Endothelial cell of umbilical vein (primary cell): ENCODE measurements around the gene IGSF11. TPM values are rescaled to one million over a fixed set of nuclear protein-coding genes. Genes with fewer than 3 reads are reported as not detected.

Experiments
- Bru-seq: library from RNA; stranded (reverse); fragments of 400-500 nt; gene quantifications from one replicate; lab custom pipeline; 2021; lab: Mats Ljungman, UMichigan
- BruChase-seq, 2 experiments: library from RNA; stranded (reverse); fragments of 400-500 nt; gene quantifications; one replicate each; lab custom pipeline; 2021; lab: Mats Ljungman, UMichigan
- BruUV-seq: library from RNA; stranded (reverse); fragments of 400-500 nt; replicated peaks from 2 replicates; lab custom pipeline; 2021; lab: Mats Ljungman, UMichigan
- CTCF ChIA-PET: fragments of 300-600, 350-600 bp; sonication (Branson Sonifier 250); formaldehyde crosslinking; loops from one replicate; lab custom pipeline; 2021; ENCODE audit warnings: antibody characterized with exemption, inconsistent platforms; lab: Charles Lee
- POLR2A ChIA-PET: fragments of 300-600, 350-600 bp; sonication (Branson Sonifier 250); formaldehyde crosslinking; loops from one replicate; lab custom pipeline; 2021; ENCODE audit warnings: antibody characterized with exemption, inconsistent platforms; lab: Charles Lee
- DNase-seq: peaks from one replicate; pipeline ENCODE4 v3.0.0-alpha.2; 2011; ENCODE audit warnings: low read depth, low spot score
- FAIRE-seq: peaks from 2 replicates; lab custom pipeline; 2011; peaks lifted over from hg19 to GRCh38; lab: Jason Lieb, UNC
- H2AFZ ChIP-seq: 2 replicates; pipeline ENCODE4 v1.6.0; 2012; ENCODE audit warnings: low read depth, low read length, control low read depth, inconsistent platforms
- H3K27ac ChIP-seq: 2 replicates; pipeline ENCODE4 v1.5.1; 2011; ENCODE audit warnings: low read depth, mild to moderate bottlenecking, control low read depth, low read length, moderate library complexity; ENCODE audit not compliant: insufficient read depth
- H3K27me3 ChIP-seq, 2 experiments: 2 replicates each; pipeline versions ENCODE4 v1.6.0 to v1.6.1; 2011; ENCODE audit warnings: low read length in 2 of 2, mixed read lengths in 1 of 2; ENCODE audit not compliant: control insufficient read depth in 2 of 2, insufficient read depth in 2 of 2
- H3K36me3 ChIP-seq, 2 experiments: 2 replicates in 1 of 2; 3 replicates in 1 of 2; pipeline ENCODE4 v1.5.1; 2011; ENCODE audit warnings: low read length in 2 of 2, mild to moderate bottlenecking in 1 of 2, moderate library complexity in 1 of 2; ENCODE audit not compliant: control insufficient read depth in 2 of 2, insufficient read depth in 2 of 2; ENCODE audit errors: extremely low read depth in 1 of 2
- H3K4me1 ChIP-seq: 3 replicates; pipeline ENCODE4 v1.5.1; 2011; ENCODE audit warnings: mild to moderate bottlenecking, low read length; ENCODE audit not compliant: control insufficient read depth, insufficient read depth; ENCODE audit errors: extremely low read depth
- H3K4me2 ChIP-seq: 2 replicates; pipeline ENCODE4 v1.6.1; 2011; ENCODE audit warnings: low read length, control low read depth, mixed read lengths; ENCODE audit not compliant: insufficient read depth
- H3K4me3 ChIP-seq, 3 experiments: fragments of 200-600 bp in 1 of 3; sonication (generic), shearing (Covaris generic) in 1 of 3; replicated peaks in 1 of 3; 2 replicates each; pipeline ENCODE4 v1.5.1; 2011 to 2016; ENCODE audit warnings: control low read depth in 3 of 3, low read length in 3 of 3, mild to moderate bottlenecking in 2 of 3, inconsistent platforms in 1 of 3, low read depth in 1 of 3, moderate library complexity in 1 of 3; ENCODE audit not compliant: insufficient read depth in 1 of 3
- H3K79me2 ChIP-seq: 2 replicates; pipeline ENCODE4 v1.6.0; 2012; ENCODE audit warnings: low read length, inconsistent platforms; ENCODE audit not compliant: control insufficient read depth, insufficient read depth
- H3K9ac ChIP-seq: replicated peaks from 2 replicates; pipeline ENCODE3; 2011; ENCODE audit warnings: low read length, control low read depth; ENCODE audit not compliant: insufficient read depth; ENCODE audit errors: extremely low read depth
- H3K9me1 ChIP-seq: replicated peaks from 3 replicates; pipeline ENCODE4 v1.6.0; 2011; ENCODE audit warnings: mild to moderate bottlenecking, low read length; ENCODE audit not compliant: control insufficient read depth, insufficient read depth; ENCODE audit errors: extremely low read depth
- H3K9me3 ChIP-seq: replicated peaks from 2 replicates; pipeline ENCODE4 v1.5.1; 2012; ENCODE audit warnings: low read length, inconsistent platforms; ENCODE audit not compliant: control insufficient read depth, insufficient read depth
- H4K20me1 ChIP-seq: replicated peaks from 2 replicates; pipeline ENCODE3; 2011; ENCODE audit warnings: mild to moderate bottlenecking, low read length; ENCODE audit not compliant: control insufficient read depth, insufficient read depth; ENCODE audit errors: extremely low read depth
- EZH2 ChIP-seq: IDR thresholded peaks from 2 replicates; pipeline ENCODE4 v1.6.1; 2012; ENCODE audit warnings: borderline replicate concordance, low read depth, mild to moderate bottlenecking, moderate library complexity, low read length, inconsistent platforms; ENCODE audit not compliant: severe bottlenecking
- FOS ChIP-seq: IDR thresholded peaks from 2 replicates; pipeline ENCODE4 v1.6.1; 2011; ENCODE audit warnings: mild to moderate bottlenecking, low read length, moderate library complexity, borderline replicate concordance; ENCODE audit not compliant: insufficient read depth
- GATA2 ChIP-seq: IDR thresholded peaks from 2 replicates; pipeline ENCODE4 v1.7.0; 2011; ENCODE audit warnings: low read depth, mild to moderate bottlenecking, moderate library complexity, mixed read lengths, low read length; ENCODE audit not compliant: insufficient read length, insufficient read depth
- JUN ChIP-seq: IDR thresholded peaks from 2 replicates; pipeline ENCODE4 v1.6.1; 2011; ENCODE audit warnings: borderline replicate concordance, low read depth; ENCODE audit not compliant: insufficient read length, insufficient read depth
- MYC ChIP-seq: IDR thresholded peaks from one replicate; pipeline ENCODE4 v1.6.1; 2011; ENCODE audit warnings: mild to moderate bottlenecking, low read depth, low read length
- POLR2AphosphoS5 ChIP-seq: IDR thresholded peaks from 2 replicates; pipeline ENCODE4 v1.6.1; 2012; ENCODE audit warnings: low read depth, mild to moderate bottlenecking, control low read depth, low read length, moderate library complexity; ENCODE audit not compliant: insufficient read depth
- dilution Hi-C: fragments of 300-500 bp; cut with MboI; formaldehyde crosslinking; loops from one replicate; pipeline ENCODE4 v1.15.0; 2019; ENCODE audit warnings: low sequenced_read_pairs; ENCODE audit not compliant: extremely low pct_ligation_motif_present
- intact Hi-C: fragments of 100-400 bp; cut with micrococcal nuclease; formaldehyde crosslinking; loops from one replicate; pipeline ENCODE4 v1.10.0; 2022
- long read RNA-seq: library from polyadenylated mRNA; stranded (forward); transcript quantifications from one replicate; pipeline ENCODE4 v2.0.0, GENCODE V29; 2021
- polyA minus RNA-seq, 3 experiments: library from RNA; depleted of rRNA, polyadenylated mRNA; stranded (reverse); fragments of >200 nt; gene quantifications; 1 replicate in 1 of 3; 2 replicates in 2 of 3; pipeline ENCODE4 v1.2.3, GENCODE V29; 2011
- polyA plus RNA-seq, 4 experiments: library from polyadenylated mRNA; depleted of rRNA in 3 of 4; stranded (reverse) in 3 of 4; unstranded in 1 of 4; fragments of >200 nt; gene quantifications; 2 replicates each; pipeline versions ENCODE4 v1.2.1 to v1.2.3, GENCODE V29; 2011 to 2012; ENCODE audit warnings: missing spikeins in 1 of 4
- total RNA-seq: library from RNA; stranded (reverse); gene quantifications from 2 replicates; pipeline ENCODE4 v1.2.3, GENCODE V29; 2021
- TF ChIP-seq, protein P1 (sequence below), 2 donors: IDR thresholded peaks; 1 replicate in 1 of 2; 2 replicates in 1 of 2; pipeline ENCODE4 v1.5.1; 2011; ENCODE audit warnings: low read length in 2 of 2, mild to moderate bottlenecking in 2 of 2, moderate library complexity in 2 of 2, control low read depth in 1 of 2, inconsistent platforms in 1 of 2, low read depth in 1 of 2; ENCODE audit not compliant: insufficient read depth in 1 of 2; ENCODE audit errors: extremely low read depth in 1 of 2
- TF ChIP-seq, protein P2 (sequence below): IDR thresholded peaks from 2 replicates; pipeline ENCODE4 v1.6.1; 2011; ENCODE audit not compliant: insufficient read depth, insufficient read length

The IGSF11 gene, protein sequence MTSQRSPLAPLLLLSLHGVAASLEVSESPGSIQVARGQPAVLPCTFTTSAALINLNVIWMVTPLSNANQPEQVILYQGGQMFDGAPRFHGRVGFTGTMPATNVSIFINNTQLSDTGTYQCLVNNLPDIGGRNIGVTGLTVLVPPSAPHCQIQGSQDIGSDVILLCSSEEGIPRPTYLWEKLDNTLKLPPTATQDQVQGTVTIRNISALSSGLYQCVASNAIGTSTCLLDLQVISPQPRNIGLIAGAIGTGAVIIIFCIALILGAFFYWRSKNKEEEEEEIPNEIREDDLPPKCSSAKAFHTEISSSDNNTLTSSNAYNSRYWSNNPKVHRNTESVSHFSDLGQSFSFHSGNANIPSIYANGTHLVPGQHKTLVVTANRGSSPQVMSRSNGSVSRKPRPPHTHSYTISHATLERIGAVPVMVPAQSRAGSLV
- total RNA-seq (not detected in 2 replicates), polyA plus RNA-seq (not detected in 2 replicates), polyA minus RNA-seq (not detected in 2 replicates), Bru-seq, nascent RNA (percentile 12 among the genes with signal in this experiment), BruChase-seq, experiment 1, labeled RNA remaining after a 6-hour chase (percentile 22 among the genes with signal in this experiment), BruChase-seq, experiment 2, labeled RNA remaining after a 2-hour chase (percentile 22 among the genes with signal in this experiment)
- not detected in 2 replicates for polyA plus RNA-seq (2011; cell fraction: cytosol; rRNA removed)
- polyA plus RNA-seq (2011; cell fraction: nucleus; rRNA removed): 0.04 TPM in 1 of 2 replicates, not detected in the other
- not detected in 2 replicates for polyA plus RNA-seq (2012)
- not detected for polyA minus RNA-seq (2011; cell fraction: cytosol; rRNA and poly(A)+ RNA removed)
- polyA minus RNA-seq (2011; cell fraction: nucleus; rRNA and poly(A)+ RNA removed): not detected in 2 replicates
- long read RNA-seq: 0 reads

DNA sequence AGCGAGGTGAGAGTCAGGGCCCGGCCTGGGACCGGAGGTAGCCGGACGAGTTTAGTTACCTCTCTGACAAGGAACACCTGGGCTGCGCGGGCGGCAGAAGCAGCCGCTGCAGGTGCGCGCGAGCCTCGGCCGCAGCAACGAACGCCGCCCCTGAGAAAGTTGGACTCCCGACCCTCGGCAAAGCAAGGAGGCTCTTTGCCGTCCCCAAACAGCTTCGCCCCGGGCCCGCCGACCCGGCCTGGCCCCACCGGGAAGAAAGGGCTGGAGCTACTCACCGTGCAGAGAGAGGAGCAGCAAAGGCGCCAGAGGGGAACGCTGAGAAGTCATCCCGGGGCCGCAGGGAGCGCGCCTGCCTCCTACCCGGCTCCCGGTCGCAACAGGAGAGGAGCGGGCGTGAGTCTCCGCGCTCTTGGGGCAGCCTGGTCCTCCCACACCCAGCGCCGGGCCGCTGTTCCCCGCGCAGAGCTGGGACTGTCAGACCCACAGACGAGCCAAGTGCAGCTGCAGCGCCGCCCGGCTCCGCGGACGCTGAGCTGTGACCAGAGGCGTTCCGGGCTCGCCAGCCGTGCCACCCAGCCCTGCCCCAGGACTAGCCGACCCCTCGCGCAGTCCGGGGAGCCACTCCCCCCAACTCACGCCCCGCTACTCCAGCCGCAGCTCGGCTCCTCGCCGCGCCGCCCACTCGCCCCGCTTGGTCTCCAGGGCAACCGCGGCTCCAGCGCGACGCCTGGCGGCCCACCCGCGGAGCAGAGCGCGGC lies at the start of gene IGSF11:
IGSF11 (minus strand) TSS at position 591 of the 758 bp plus-strand sequence; CDS start at position 327, 264 bp downstream.
- Histone ChIP-seq H3K4me3 (peak within 1 kb of the TSS in 2 of 3 experiments; percentile 21 to 45), H3K9me3 (no peaks in the 10 kb centered on the region), H3K4me2 (peak within 1 kb of the TSS; percentile 27), H4K20me1 (no peaks in the 10 kb centered on the region), H3K9ac (no peak within 1 kb of the TSS), H3K9me1 (no peaks in the 10 kb centered on the region), H3K27ac (no peak within 1 kb of the TSS), H3K36me3 (no peaks in the 10 kb centered on the region), H3K4me1 (no peaks in the 10 kb centered on the region), H3K79me2 (no peaks in the 10 kb centered on the region), H3K27me3 (peaks cover 28 to 46% of the 10 kb centered on the region in 2 experiments), H2AFZ (peak within 1 kb of the TSS; percentile 85)
- no peak for FAIRE-seq
- intact Hi-C loops: loop anchor here (1.0 kb wide), 2 partner anchors 152 to 207 kb away; no protein-coding TSS in a partner anchor
- peak; percentile 61 for DNase-seq
- dilution Hi-C loops: no loop called here
- ChIA-PET POLR2A (no interaction called here), CTCF (interaction anchor here (0.9 to 2.7 kb wide), 14 partner anchors 8 to 1037 kb away, joined by 3 to 91 read pairs (median 5); partner anchors contain the start of gene B4GALT4)
- TF ChIP-seq POLR2AphosphoS5 (no peak), MYC (no peak), JUN (no peak), EZH2 (peak; percentile 81), GATA2 (no peak), FOS (no peak)
- TF ChIP-seq, protein P1, sequence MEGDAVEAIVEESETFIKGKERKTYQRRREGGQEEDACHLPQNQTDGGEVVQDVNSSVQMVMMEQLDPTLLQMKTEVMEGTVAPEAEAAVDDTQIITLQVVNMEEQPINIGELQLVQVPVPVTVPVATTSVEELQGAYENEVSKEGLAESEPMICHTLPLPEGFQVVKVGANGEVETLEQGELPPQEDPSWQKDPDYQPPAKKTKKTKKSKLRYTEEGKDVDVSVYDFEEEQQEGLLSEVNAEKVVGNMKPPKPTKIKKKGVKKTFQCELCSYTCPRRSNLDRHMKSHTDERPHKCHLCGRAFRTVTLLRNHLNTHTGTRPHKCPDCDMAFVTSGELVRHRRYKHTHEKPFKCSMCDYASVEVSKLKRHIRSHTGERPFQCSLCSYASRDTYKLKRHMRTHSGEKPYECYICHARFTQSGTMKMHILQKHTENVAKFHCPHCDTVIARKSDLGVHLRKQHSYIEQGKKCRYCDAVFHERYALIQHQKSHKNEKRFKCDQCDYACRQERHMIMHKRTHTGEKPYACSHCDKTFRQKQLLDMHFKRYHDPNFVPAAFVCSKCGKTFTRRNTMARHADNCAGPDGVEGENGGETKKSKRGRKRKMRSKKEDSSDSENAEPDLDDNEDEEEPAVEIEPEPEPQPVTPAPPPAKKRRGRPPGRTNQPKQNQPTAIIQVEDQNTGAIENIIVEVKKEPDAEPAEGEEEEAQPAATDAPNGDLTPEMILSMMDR (IDR thresholded peaks at IDR 0.05; ENCODE audit: extremely low read depth in 1 of 2, insufficient read depth in 1 of 2, low read depth in 1 of 2, low read length in 2 of 2): peak; percentile 51 to 54
- TF ChIP-seq, protein P2, sequence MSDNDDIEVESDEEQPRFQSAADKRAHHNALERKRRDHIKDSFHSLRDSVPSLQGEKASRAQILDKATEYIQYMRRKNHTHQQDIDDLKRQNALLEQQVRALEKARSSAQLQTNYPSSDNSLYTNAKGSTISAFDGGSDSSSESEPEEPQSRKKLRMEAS: no peak
- no TSS peak for BruUV-seq
